Stimulated activated CD4-positive, alpha-beta T cell treated with anti-CD3 and anti-CD28 coated beads, Interleukin-2, amount 100 ng/mL, for 24 hours (primary cell): Measurements from ENCODE around the gene NCK1.

Source experiments
- DNase-seq, 2 donors: peaks; one replicate each; pipeline ENCODE4 v3.0.0-alpha.2; 2020

The NCK1 gene

GRCh38 chr3:136909187-136909586 lies 47.2 kb downstream of the NCK1 start:
- no peak for DNase-seq

DNA sequence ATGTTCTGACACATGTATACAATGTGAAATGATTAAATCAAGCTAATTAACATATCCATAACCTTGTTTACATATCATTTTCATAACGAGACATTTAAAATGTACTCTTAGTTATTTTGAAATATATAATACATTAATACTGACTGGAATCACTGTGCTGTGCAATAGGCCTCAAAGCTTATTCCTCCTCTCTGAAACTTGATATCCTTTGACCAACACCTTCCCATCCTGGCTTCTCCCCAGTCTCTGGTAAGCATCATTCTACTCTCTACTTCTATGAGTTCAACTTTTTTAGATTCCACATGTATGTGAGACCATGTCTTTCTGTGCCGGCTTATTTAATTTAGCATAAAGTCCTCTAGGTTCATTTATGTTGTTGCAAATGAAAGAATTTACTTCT lies 48.7 kb downstream of the NCK1 start:
- no peak for DNase-seq

GRCh38 chr3:136913168-136913567 lies 51.2 kb downstream of the NCK1 start:
- DNase-seq, result no peak

DNA sequence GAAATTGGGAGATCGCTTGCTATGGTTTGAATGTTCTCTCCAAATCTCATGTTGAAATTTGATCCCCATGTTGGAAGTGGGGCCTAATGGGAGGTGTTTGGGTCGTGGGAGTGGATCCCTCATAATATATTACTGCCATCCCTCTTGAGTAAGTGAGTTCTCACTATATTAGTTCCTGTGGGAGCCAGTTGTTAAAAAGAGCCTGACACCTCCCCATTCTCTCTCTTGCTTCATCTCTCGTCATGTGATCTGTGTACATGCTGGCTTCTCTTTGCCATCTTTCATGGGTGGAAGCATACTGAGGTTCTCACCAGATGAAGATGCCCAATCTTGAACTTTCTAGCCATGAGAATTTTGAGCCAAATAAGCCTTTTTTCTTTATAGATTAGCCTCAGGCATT lies 52.7 kb downstream of the NCK1 start:
- no peak for DNase-seq

- no peak for DNase-seq
Observed at GRCh38 chr3:136916223-136916622, 54.2 kb downstream of the NCK1 start.

- DNase-seq, result no peak
Observed at GRCh38 chr3:136919799-136920580, 58.0 kb downstream of the NCK1 start.

GRCh38 chr3:136920904-136921611 lies 59.0 kb downstream of the NCK1 start:
- DNase-seq, result no peak

DNA sequence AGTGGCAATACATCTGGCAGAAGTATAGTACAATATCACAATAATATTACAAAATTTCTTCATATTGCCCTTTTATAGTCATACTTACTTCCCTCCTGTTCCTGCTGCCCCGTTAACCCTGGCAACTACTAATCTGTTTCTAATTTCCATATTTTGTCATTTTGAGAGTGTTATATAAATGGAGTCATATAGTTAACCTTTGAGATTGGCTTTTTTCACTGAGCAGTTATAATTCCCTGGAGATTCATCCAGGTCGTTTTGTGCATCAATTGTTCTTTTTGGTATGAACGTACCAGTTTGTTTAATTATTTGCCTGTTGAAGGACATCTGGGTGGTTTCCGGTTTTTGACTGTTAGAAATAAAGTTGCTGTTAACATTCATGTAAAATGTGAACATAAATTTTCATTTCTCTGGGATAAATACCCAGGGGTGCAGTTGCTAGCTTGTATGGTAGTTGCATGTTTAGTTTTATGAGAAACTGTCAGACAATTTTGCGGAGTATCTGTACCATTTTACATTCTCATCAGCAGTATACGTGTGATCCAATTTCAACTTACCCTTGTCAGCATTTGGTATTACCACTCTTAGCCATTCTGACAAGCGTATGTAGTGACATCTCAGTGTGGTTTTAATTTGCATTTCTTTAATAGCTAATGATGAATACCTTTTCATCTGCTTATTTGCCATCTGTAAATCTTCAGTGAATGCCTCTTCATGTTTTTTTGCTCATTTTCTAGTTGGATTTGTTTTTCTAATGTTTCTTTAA lies 63.6 kb downstream of the NCK1 start:
- no peak for DNase-seq

GRCh38 chr3:136928240-136928639 lies 66.2 kb downstream of the NCK1 start:
- DNase-seq, result no peak

DNA sequence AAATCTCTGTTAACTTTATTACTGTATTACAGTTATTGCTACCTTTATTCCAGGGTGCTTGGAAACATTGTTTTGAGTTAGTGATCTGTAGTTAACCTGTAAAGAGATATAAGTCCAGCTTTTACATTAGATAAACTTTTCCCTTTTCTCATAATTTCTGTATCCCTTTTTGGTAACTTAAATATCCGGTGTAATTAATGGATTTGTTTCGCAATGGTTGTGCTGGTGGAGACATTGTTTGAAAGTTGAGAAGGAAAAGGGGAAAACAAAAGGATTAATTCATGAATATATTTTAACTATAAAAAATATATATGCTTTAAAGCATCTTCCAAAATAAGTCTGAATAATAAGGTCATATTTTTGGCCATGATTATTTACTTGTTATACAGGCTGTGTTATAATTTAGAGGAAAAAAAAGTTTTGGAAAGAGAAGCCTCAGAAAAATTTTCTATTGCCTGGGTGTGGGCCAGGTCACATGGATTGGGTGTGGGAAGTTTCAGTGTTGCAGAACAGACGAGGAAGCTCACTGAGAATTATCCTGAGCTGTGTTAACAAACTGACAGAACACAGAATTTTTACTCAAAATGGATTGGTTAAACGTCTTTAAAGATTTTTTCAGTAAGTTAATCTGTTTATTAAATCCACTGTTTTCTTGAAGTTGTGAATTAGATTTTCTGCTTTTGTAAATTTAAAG lies 68.1 kb downstream of the NCK1 start:
- DNase-seq, result no peak

- DNase-seq, result no peak
Observed at GRCh38 chr3:136931606-136932005, 69.6 kb downstream of the NCK1 start.

DNA sequence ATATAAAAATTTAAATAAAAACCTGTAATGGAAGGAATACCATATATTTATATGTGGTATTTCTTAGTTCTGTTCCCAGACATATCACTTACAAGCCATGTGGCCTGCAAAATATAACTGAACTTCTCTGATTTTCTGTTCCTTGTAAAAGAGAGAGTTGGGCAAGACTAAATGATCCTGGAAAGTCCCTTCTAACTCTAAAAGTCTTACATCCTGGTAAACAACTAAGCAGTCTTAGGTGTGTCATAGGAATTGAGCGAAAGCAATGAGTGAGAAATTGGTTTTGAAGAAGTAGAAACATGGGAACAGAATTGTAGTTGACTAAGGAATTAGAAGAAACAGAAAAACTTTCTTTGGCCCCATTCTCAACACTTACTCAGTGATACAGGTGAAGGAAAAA lies 70.5 kb downstream of the NCK1 start:
- no peak for DNase-seq

GRCh38 chr3:136932978-136933772 lies 71.2 kb downstream of the NCK1 start:
- DNase-seq, result no peak

DNA sequence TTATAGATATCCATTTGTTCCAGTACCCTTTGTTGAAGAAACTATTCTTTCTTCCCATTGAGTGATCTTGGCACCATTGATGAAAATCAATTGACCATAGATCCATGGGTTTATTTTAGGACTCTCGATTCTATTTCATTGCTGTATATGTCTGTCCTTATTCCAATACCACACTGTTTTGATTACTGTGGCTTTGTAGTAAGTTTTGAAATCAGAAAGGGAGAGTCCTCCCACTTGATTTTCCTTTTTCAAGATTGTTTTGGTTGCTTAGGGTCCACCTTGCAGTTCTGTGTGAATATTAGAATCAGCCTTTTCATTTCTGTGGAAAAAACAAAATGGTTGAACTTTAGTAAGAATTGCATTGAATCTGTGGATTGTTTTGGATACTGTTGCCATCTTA lies 75.2 kb downstream of the NCK1 start:
- DNase-seq, result no peak

- DNase-seq, result no peak
Observed at GRCh38 chr3:136937851-136938250, 75.8 kb downstream of the NCK1 start.

GRCh38 chr3:136938334-136938733 lies 76.3 kb downstream of the NCK1 start:
- DNase-seq, result no peak

DNA sequence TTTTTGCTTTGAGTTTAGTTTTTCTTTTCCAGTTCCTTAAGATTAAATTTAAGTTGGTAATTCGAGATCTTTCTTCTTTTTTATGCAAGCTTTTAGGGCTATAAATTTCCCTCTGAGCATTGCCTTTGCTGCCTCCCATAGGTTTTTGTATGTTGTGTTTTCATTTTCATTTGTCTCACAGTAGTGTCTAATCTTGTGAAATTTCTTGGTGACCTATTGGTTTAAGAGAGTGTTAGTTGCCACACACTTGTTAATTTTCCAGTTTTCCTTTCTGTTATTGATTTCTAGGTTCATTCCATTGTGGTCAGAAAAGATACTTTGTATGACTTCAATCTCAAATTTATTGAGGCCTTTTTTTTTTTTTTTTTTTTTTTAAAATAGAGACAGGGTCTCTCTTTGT lies 77.5 kb downstream of the NCK1 start:
- DNase-seq, result no peak

DNA sequence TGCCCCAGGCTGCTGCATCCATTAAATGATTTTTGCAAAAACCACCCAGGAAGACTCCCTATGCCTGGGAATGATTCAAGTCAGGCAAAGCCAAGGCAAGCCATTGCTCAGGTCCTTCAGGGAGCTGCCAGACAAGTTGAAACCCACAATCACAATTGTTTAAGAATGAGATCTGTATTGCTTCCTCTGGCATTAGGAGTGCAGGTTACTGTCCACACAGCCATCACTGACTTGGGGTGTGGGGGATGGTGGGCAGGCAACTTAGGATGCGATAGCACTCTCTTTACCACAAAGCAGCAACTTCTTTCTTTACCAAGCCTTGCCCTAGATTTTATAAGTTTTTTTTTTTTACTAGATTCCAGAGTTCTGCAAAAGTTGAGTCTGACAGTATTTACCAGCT lies 80.8 kb downstream of the NCK1 start:
- DNase-seq, result no peak

DNA sequence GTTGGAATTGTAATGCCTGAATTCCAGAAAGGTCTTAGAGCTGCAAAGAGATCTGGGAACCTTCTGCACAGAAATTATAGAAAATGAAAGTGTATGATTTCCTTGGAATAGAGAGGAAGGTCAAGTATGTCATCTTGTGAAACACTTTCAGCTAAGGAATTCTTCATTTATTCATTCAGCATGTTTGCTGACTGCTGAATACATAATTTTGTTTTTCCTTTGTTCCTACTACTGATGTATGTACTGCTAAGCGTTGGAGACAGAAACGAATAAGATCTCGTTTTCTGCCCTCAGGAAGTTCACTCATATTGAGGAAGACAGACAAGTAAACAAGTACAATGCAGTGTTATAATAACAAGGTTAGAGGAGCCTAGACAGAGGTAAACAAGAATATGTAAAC lies 81.4 kb downstream of the NCK1 start:
- DNase-seq, result no peak

GRCh38 chr3:136946978-136947377 lies 85.0 kb downstream of the NCK1 start:
- no peak for DNase-seq

DNA sequence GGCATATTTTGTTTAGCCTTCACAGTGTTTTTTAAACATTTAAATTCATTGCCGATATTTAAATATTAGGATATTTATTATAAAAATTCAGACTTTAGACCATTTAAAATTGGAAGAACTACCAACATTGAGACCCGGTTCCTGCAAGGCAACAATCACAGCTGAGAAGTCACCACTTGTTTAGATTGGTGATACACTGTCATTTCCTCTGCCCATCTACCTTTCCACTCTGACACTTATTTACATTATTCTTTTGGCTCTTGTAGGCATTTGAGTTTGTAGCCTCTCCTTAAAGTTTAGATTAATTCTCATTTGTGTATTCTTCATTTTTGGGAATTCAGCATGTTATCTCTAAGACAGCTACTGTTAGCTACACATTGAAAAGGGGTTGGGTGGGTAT lies 85.5 kb downstream of the NCK1 start:
- no peak for DNase-seq

DNA sequence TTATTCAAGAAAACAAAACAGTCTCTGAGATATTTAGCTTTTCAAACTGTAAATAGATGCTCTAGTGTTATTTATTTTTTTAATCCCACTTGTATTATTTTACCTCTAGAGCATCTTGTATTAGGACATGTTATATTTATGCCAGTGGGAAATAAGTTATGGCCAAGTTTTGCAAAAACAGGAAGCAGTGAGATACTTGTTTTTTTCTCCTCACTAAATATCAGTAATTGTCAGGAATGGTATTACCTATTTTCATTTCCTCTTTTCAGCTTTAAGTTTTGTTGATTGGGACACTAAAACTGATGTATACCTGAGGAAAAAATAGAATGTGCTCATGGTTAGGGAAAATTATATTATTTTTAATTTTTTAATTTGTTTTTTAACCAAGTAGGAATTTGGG lies 87.1 kb downstream of the NCK1 start:
- no peak for DNase-seq
